SK-N-MC (cell line): ENCODE measurements around the gene ORMDL2.

ENCODE experiments used
- DNase-seq: peaks from one replicate; pipeline ENCODE4 v3.0.0-alpha.2; 2011; ENCODE audit warnings: low read depth, low spot score
- H3K27ac ChIP-seq: fragments of 200-600 bp; sonication (generic); 2 replicates; pipeline ENCODE4 v1.5.1; 2016; ENCODE audit warnings: mixed run types
- H3K36me3 ChIP-seq: fragments of 200-600 bp; sonication (generic); 2 replicates; pipeline ENCODE4 v1.6.1; 2017; ENCODE audit warnings: antibody characterized with exemption, low read length, mixed read lengths; ENCODE audit not compliant: insufficient read depth
- H3K4me3 ChIP-seq: fragments of 200-600 bp; sonication (generic); 2 replicates; pipeline ENCODE4 v1.5.1; 2016
- H3K9ac ChIP-seq: fragments of 200-600 bp; sonication (generic); 2 replicates; pipeline ENCODE4 v1.8.0; 2017; ENCODE audit warnings: mixed run types, mixed read lengths; ENCODE audit not compliant: insufficient read length
- H3K9me3 ChIP-seq: fragments of 200-600 bp; sonication (generic); 2 replicates; pipeline ENCODE4 v1.6.1; 2017; ENCODE audit warnings: low read depth, mild to moderate bottlenecking, antibody characterized with exemption, low read length, moderate library complexity, mixed read lengths
- EZH2 ChIP-seq: fragments of 200-600 bp; sonication (generic); IDR thresholded peaks from one replicate; pipeline ENCODE4 v1.6.1; 2017; ENCODE audit warnings: antibody characterized with exemption
- FOXP2 ChIP-seq: optimal IDR thresholded peaks from 2 replicates; pipeline ENCODE3; 2011; ENCODE audit warnings: mild to moderate bottlenecking, moderate library complexity; ENCODE audit not compliant: insufficient read depth; ENCODE audit errors: extremely low read length, control extremely low read depth
- POLR2AphosphoS5 ChIP-seq: IDR thresholded peaks from 2 replicates; pipeline ENCODE4 v1.6.1; 2012; ENCODE audit warnings: mild to moderate bottlenecking, low read depth, low read length, borderline replicate concordance

ORMDL2 gene

GRCh38 chr12:55797068-55797467 is 20.8 kb upstream of the ORMDL2 start:
- no peak for TF ChIP-seq POLR2AphosphoS5
- no peak for TF ChIP-seq EZH2
- no peak for TF ChIP-seq FOXP2
- no peak for DNase-seq
- H3K27ac ChIP-seq = no peak overlapping the region
- no peaks in the 10 kb centered on the region for H3K9me3 ChIP-seq
- H3K36me3 ChIP-seq = peaks cover 96% of the 10 kb centered on the region
- no peak overlapping the region for H3K4me3 ChIP-seq
- H3K9ac ChIP-seq = no peak overlapping the region

GRCh38 chr12:55797550-55797949 is 20.3 kb upstream of the ORMDL2 start:
- Histone ChIP-seq H3K36me3 (peaks cover 91% of the 10 kb centered on the region), H3K9me3 (no peaks in the 10 kb centered on the region), H3K4me3 (no peak overlapping the region), H3K9ac (no peak overlapping the region), H3K27ac (no peak overlapping the region)
- no peak for DNase-seq
- TF ChIP-seq FOXP2 (no peak), EZH2 (no peak), POLR2AphosphoS5 (no peak)

- no peak overlapping the region for H3K9ac ChIP-seq
- peaks cover 57% of the 10 kb centered on the region for H3K36me3 ChIP-seq
- TF ChIP-seq FOXP2 = no peak
- no peak for TF ChIP-seq EZH2
- no peak for TF ChIP-seq POLR2AphosphoS5
- H3K4me3 ChIP-seq = no peak overlapping the region
- no peaks in the 10 kb centered on the region for H3K9me3 ChIP-seq
- no peak for DNase-seq
- H3K27ac ChIP-seq = no peak overlapping the region
These were observed 10.9 kb upstream of the ORMDL2 start for GRCh38 chr12:55806982-55807381.

GRCh38 chr12:55809274-55809673 is 8.6 kb upstream of the ORMDL2 start:
- Histone ChIP-seq H3K9me3 (no peaks in the 10 kb centered on the region), H3K36me3 (peaks cover 54% of the 10 kb centered on the region), H3K27ac (0 out of 2 replicates have a peak overlapping the region, but pooled peaks have one; percentile 19), H3K4me3 (no peak overlapping the region), H3K9ac (no peak overlapping the region)
- DNase-seq = no peak
- TF ChIP-seq POLR2AphosphoS5 (no peak), FOXP2 (no peak), EZH2 (no peak)

- Histone ChIP-seq H3K9me3 (no peaks in the 10 kb centered on the region), H3K9ac (no peak overlapping the region), H3K27ac (no peak overlapping the region), H3K4me3 (no peak overlapping the region), H3K36me3 (peaks cover 62% of the 10 kb centered on the region)
- no peak for DNase-seq
- TF ChIP-seq POLR2AphosphoS5 (no peak), EZH2 (no peak), FOXP2 (no peak)
These were observed 5.8 kb upstream of the ORMDL2 start for GRCh38 chr12:55812088-55812487.

GRCh38 chr12:55814257-55814656 is 3.6 kb upstream of the ORMDL2 start:
- TF ChIP-seq POLR2AphosphoS5 (no peak), EZH2 (no peak), FOXP2 (no peak)

GRCh38 chr12:55815473-55815872 is 2.4 kb upstream of the ORMDL2 start:
- DNase-seq = no peak
- TF ChIP-seq FOXP2 = no peak
- no peak for TF ChIP-seq POLR2AphosphoS5
- no peak for TF ChIP-seq EZH2
- Histone ChIP-seq H3K9ac (peak overlapping the region; percentile 98), H3K9me3 (no peaks in the 10 kb centered on the region), H3K4me3 (peak overlapping the region; percentile 99), H3K27ac (no peak overlapping the region), H3K36me3 (peaks cover 59% of the 10 kb centered on the region)

More at GRCh38 chr12:55814257-55814656, 3.6 kb upstream of the ORMDL2 start:
- no peak overlapping the region for H3K27ac ChIP-seq
- no peak overlapping the region for H3K9ac ChIP-seq
- H3K4me3 ChIP-seq = no peak overlapping the region
- no peaks in the 10 kb centered on the region for H3K9me3 ChIP-seq
- no peak for DNase-seq
- H3K36me3 ChIP-seq = peaks cover 55% of the 10 kb centered on the region

GRCh38 chr12:55816881-55817344 is 928 bp upstream of the ORMDL2 start:
- Histone ChIP-seq H3K36me3 (peaks cover 63% of the 10 kb centered on the region), H3K27ac (peak overlapping the region; percentile 90), H3K4me3 (peak overlapping the region; percentile 99), H3K9ac (peak overlapping the region; percentile 98), H3K9me3 (no peaks in the 10 kb centered on the region)
- no peak for DNase-seq
- TF ChIP-seq POLR2AphosphoS5 (no peak), EZH2 (no peak), FOXP2 (no peak)

GRCh38 chr12:55818140-55818728 is 393 bp downstream of the ORMDL2 start:
- Histone ChIP-seq H3K9me3 (no peaks in the 10 kb centered on the region), H3K27ac (no peak overlapping the region), H3K9ac (peak overlapping the region; percentile 82), H3K4me3 (peak overlapping the region; percentile 99), H3K36me3 (peaks cover 70% of the 10 kb centered on the region)
- TF ChIP-seq EZH2 = no peak
- no peak for TF ChIP-seq FOXP2
- no peak for TF ChIP-seq POLR2AphosphoS5
- no peak for DNase-seq
